GM13977 (cell line): ENCODE results near the gene SLC4A1.
"Not testable (repeated sequence)": the region's sequence is repeated elsewhere in the genome, so short reads cannot be mapped to it uniquely, and the experiment has no call there.

ENCODE experiments used
- DNase-seq: peaks from one replicate; pipeline ENCODE4 v3.0.0; 2012; ENCODE audit warnings: low spot score
- in situ Hi-C: fragments of 300-500 bp; cut with MboI; formaldehyde crosslinking; loops from one replicate; pipeline ENCODE4 v1.12.0; 2022; ENCODE audit warnings: low sequenced_read_pairs, low pct_unique_long_range_greater_than_20kb, mixed read lengths, inconsistent platforms; ENCODE audit not compliant: unreplicated experiment
- TF ChIP-seq, protein P1 (sequence below): IDR thresholded peaks from 2 replicates; pipeline ENCODE4 v1.5.1; 2012; ENCODE audit warnings: mild to moderate bottlenecking, control low read depth; ENCODE audit not compliant: insufficient read depth; ENCODE audit errors: extremely low read depth, missing control alignments

SLC4A1 gene

DNA sequence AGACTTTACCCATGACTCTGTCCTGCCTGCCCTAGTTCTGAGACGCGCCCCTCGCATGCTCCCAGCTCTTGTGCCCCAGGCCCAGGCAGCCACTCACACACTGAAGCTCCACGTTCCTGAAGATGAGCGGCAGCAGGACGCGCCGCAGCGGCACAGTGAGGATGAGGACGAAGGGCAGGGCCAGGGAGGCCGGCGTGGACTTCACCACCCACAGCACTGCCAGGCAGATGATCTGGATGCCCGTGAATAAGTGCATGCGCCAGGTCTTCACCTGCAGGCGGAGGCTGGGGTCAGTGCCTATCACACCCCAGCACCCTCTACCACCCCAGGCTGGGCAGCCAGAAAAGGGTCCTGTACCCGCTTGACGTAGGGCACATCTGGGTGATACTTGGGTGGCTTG is 16.9 kb downstream of the SLC4A1 start:
- TF ChIP-seq, protein P1, sequence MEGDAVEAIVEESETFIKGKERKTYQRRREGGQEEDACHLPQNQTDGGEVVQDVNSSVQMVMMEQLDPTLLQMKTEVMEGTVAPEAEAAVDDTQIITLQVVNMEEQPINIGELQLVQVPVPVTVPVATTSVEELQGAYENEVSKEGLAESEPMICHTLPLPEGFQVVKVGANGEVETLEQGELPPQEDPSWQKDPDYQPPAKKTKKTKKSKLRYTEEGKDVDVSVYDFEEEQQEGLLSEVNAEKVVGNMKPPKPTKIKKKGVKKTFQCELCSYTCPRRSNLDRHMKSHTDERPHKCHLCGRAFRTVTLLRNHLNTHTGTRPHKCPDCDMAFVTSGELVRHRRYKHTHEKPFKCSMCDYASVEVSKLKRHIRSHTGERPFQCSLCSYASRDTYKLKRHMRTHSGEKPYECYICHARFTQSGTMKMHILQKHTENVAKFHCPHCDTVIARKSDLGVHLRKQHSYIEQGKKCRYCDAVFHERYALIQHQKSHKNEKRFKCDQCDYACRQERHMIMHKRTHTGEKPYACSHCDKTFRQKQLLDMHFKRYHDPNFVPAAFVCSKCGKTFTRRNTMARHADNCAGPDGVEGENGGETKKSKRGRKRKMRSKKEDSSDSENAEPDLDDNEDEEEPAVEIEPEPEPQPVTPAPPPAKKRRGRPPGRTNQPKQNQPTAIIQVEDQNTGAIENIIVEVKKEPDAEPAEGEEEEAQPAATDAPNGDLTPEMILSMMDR, result no peak
- DNase-seq, result no peak
- in situ Hi-C loops, result no loop called here

DNA sequence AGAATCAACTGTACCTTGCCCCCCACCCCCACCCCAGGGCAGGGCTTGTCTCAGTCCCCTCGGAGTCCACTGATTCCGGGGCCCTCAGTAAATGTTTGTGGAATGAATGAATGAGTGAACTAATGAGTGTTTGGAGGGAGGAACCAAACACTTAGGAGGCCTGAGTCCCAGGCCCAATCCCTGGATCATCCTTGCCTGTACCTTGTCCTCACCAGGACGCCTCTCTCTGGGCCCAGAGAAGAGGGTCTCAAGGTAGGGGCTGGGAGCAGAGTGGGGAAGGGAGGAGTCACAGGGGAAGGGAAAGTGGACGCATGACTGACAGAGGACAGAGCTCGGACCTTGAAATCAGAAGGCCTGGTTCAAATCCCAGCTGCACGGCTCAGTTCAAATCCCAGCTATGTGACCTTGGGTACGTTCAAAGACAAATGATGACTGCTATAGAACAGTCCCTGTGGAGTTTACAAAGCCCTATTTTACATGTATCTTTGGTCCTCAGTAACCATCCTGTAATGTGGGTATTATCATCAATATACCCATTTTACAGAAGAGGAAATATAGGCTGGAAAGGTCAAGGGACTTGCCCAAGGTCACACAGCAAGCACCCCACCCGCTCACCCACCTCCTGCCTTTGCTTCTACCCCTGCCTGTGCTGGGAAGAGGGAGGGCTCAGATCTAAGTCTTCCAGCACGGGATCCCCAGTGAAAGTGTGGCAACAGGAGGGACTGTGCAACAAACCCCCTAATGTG is 18.3 kb downstream of the SLC4A1 start:
- TF ChIP-seq, protein P1, result no peak
- no peak for DNase-seq
- in situ Hi-C loops, result no loop called here

GRCh38 chr17:44247876-44248736 is 19.8 kb downstream of the SLC4A1 start:
- in situ Hi-C loops, result no loop called here
- no peak for DNase-seq
- TF ChIP-seq, protein P1, result no peak

- TF ChIP-seq, protein P1, result no peak
- DNase-seq, result no peak
- in situ Hi-C loops, result no loop called here
Measured at GRCh38 chr17:44247440-44247841, 20.5 kb downstream of the SLC4A1 start.

GRCh38 chr17:44241106-44241624 is 26.8 kb downstream of the SLC4A1 start:
- DNase-seq, result no peak

GRCh38 chr17:44237886-44238285 is 30.0 kb downstream of the SLC4A1 start:
- DNase-seq, in situ Hi-C loops: not testable (repeated sequence)

More at GRCh38 chr17:44241106-44241624, 26.8 kb downstream of the SLC4A1 start:
- TF ChIP-seq, protein P1, result no peak
- in situ Hi-C loops, result no loop called here
